HL-60 (cell line): ENCODE results near the gene C20orf204.
"Not testable (repeated sequence)": the region's sequence is repeated elsewhere in the genome, so short reads cannot be mapped to it uniquely, and the experiment has no call there.

Source experiments
- CTCF ChIP-seq: IDR thresholded peaks from one replicate; pipeline ENCODE4 v1.5.1; 2011; ENCODE audit warnings: low read length, control low read depth, inconsistent platforms; ENCODE audit not compliant: insufficient read depth
- POLR2AphosphoS5 ChIP-seq: IDR thresholded peaks from 2 replicates; pipeline ENCODE4 v1.6.1; 2012; ENCODE audit warnings: low read depth

- not testable (repeated sequence) for TF ChIP-seq CTCF, POLR2AphosphoS5
These were observed 51.3 kb downstream of the C20orf204 start for GRCh38 chr20:64087226-64087825.
